Peyer's patch (tissue), 4 donors: ENCODE data around the gene ZNF571. TPM values are rescaled to one million over a fixed set of nuclear protein-coding genes. Genes with fewer than 3 reads are reported as not detected.

Source experiments
- DNase-seq, 3 donors: peaks; one replicate each; pipeline ENCODE4 v3.0.0-alpha.2; 2017 to 2019
- H3K27ac ChIP-seq, 4 donors: fragments of 200-600 bp; sonication (generic); one replicate each; pipeline ENCODE4 v1.5.1; 2016 to 2019
- H3K27me3 ChIP-seq, 2 donors: fragments of 200-600 bp; sonication (generic); one replicate each; pipeline ENCODE4 v1.5.1; 2019
- H3K36me3 ChIP-seq, 3 donors: fragments of 200-600 bp; sonication (generic); one replicate each; pipeline ENCODE4 v1.5.1; 2016 to 2019
- H3K4me1 ChIP-seq, 4 donors: fragments of 200-600 bp; sonication (generic); one replicate each; pipeline ENCODE4 v1.5.1; 2016 to 2019
- H3K4me3 ChIP-seq, 4 donors: fragments of 200-600 bp; sonication (generic); 1 replicate in 3 of 4; 2 replicates in 1 of 4; pipeline ENCODE4 v1.5.1; 2016 to 2019; ENCODE audit warnings: mild to moderate bottlenecking in 1 of 4
- H3K9me3 ChIP-seq, 4 donors: fragments of 200-600 bp; sonication (generic); one replicate each; pipeline ENCODE4 v1.5.1; 2016 to 2019; ENCODE audit warnings: mild to moderate bottlenecking in 1 of 4
- CTCF ChIP-seq, 6 experiments: fragments of 450-650 bp in 4 of 6; fragments of 200-600 bp in 2 of 6; sonication (generic) in 1 of 6; IDR thresholded peaks; one replicate each; pipeline ENCODE4 v1.5.1; 2017 to 2019; ENCODE audit warnings: antibody characterized with exemption in 6 of 6, mild to moderate bottlenecking in 3 of 6, moderate library complexity in 1 of 6
- POLR2A ChIP-seq, 2 donors: fragments of 450-650 bp; IDR thresholded peaks; one replicate each; pipeline ENCODE4 v1.5.1; 2017; ENCODE audit warnings: antibody characterized with exemption in 2 of 2, mild to moderate bottlenecking in 2 of 2, moderate library complexity in 2 of 2
- total RNA-seq, 4 donors: library from RNA; depleted of rRNA; stranded (reverse); fragments of >200 nt; gene quantifications; one replicate each; pipeline ENCODE4 v1.1.0, GENCODE V29; 2016

The ZNF571 gene
- 1 to 10 TPM; 1.9 to 4.6 (median 2.7) TPM for total RNA-seq

GRCh38 chr19:37594304-37594981 is at the start of gene ZNF571, which contains the start of gene ZNF540:
TSS of gene ZNF571 (minus strand) at chr19:37594792. CDS start at chr19:37586676, 8,116 bp downstream.
TSS of gene ZNF540 (plus strand) at chr19:37594876. CDS start at chr19:37598448, 3,572 bp downstream.
- peak within 1 kb of the TSS; percentile 68 to 74 (median 71) for H3K4me3 ChIP-seq
- peak within 1 kb of the TSS; percentile 88 to 92 (median 89) for H3K27ac ChIP-seq
- H3K9me3 ChIP-seq = peaks cover 0 to 14% (median 0%) of the 10 kb centered on the region in 4 donors
- TF ChIP-seq CTCF (IDR thresholded peaks at IDR 0.05) = no peak
- TF ChIP-seq POLR2A (IDR thresholded peaks at IDR 0.05) = peak; percentile 43 to 61
- H3K4me1 ChIP-seq = peaks cover 0 to 16% (median 0%) of the 10 kb centered on the region in 4 donors
- peak; percentile 95 to 98 (median 95) for DNase-seq
- peaks cover 0 to 14% (median 0%) of the 10 kb centered on the region in 3 donors for H3K36me3 ChIP-seq
- H3K27me3 ChIP-seq = no peaks in the 10 kb centered on the region

- TF ChIP-seq CTCF (IDR thresholded peaks at IDR 0.05) (no peak), POLR2A (IDR thresholded peaks at IDR 0.05) (no peak)
- Histone ChIP-seq H3K4me3 (no peak overlapping the region), H3K27me3 (no peaks in the 10 kb centered on the region), H3K36me3 (peaks cover 0 to 38% (median 4%) of the 10 kb centered on the region in 3 donors), H3K4me1 (no peaks in the 10 kb centered on the region), H3K27ac (no peak overlapping the region), H3K9me3 (peaks cover 0 to 94% (median 11%) of the 10 kb centered on the region in 4 donors)
- DNase-seq = no peak
Observed at GRCh38 chr19:37635076-37636056, 40.8 kb upstream of the ZNF571 start.

GRCh38 chr19:37594982-37595382 is 390 bp upstream of the ZNF571 start:
- peak; percentile 65 to 85 (median 75) for DNase-seq
- H3K9me3 ChIP-seq = peaks cover 0 to 11% (median 0%) of the 10 kb centered on the region in 4 donors
- H3K27ac ChIP-seq = peak overlapping the region; percentile 88 to 92 (median 89)
- H3K27me3 ChIP-seq = no peaks in the 10 kb centered on the region
- peaks cover 0 to 19% (median 0%) of the 10 kb centered on the region in 3 donors for H3K36me3 ChIP-seq
- H3K4me3 ChIP-seq = peak overlapping the region; percentile 68 to 74 (median 71)
- TF ChIP-seq CTCF (IDR thresholded peaks at IDR 0.05) (no peak), POLR2A (IDR thresholded peaks at IDR 0.05) (no peak)
- peaks cover 0 to 16% (median 0%) of the 10 kb centered on the region in 4 donors for H3K4me1 ChIP-seq

GRCh38 chr19:37593996-37594303 is 642 bp downstream of the ZNF571 start:
- Histone ChIP-seq H3K36me3 (peaks cover 0 to 10% (median 0%) of the 10 kb centered on the region in 3 donors), H3K27ac (peak overlapping the region; percentile 88 to 92 (median 89)), H3K27me3 (no peaks in the 10 kb centered on the region), H3K4me3 (peak overlapping the region; percentile 68 to 74 (median 71)), H3K9me3 (peaks cover 0 to 19% (median 0%) of the 10 kb centered on the region in 4 donors), H3K4me1 (peaks cover 0 to 16% (median 0%) of the 10 kb centered on the region in 4 donors)
- TF ChIP-seq CTCF (IDR thresholded peaks at IDR 0.05) (no peak), POLR2A (IDR thresholded peaks at IDR 0.05) (no peak)
- DNase-seq = no peak

- no peak for DNase-seq
- H3K27ac ChIP-seq = no peak overlapping the region
- peaks cover 0 to 93% (median 19%) of the 10 kb centered on the region in 4 donors for H3K9me3 ChIP-seq
- no peaks in the 10 kb centered on the region for H3K4me1 ChIP-seq
- peaks cover 0 to 78% (median 4%) of the 10 kb centered on the region in 3 donors for H3K36me3 ChIP-seq
- no peak overlapping the region for H3K4me3 ChIP-seq
- no peaks in the 10 kb centered on the region for H3K27me3 ChIP-seq
- TF ChIP-seq CTCF (IDR thresholded peaks at IDR 0.05) = no peak
- no peak for TF ChIP-seq POLR2A (IDR thresholded peaks at IDR 0.05)
Observed at GRCh38 chr19:37583340-37583739, 11.3 kb downstream of the ZNF571 start.
